Stimulated activated CD4-positive, alpha-beta T cell treated with anti-CD3 and anti-CD28 coated beads, Interleukin-12 subunit alpha, Interleukin-12 subunit beta, amount 100 ng/mL, for 4 hours (primary cell): Measurements from ENCODE around the gene CSTPP1.

Experiments used
- DNase-seq: peaks from one replicate; pipeline ENCODE4 v3.0.0-alpha.2; 2020

The CSTPP1 gene

GRCh38 chr11:47164321-47164720, 227.8 kb downstream of the CSTPP1 start:
- DNase-seq: no peak

- no peak for DNase-seq
These were observed 228.8 kb downstream of the CSTPP1 start for GRCh38 chr11:47165253-47165840.

- no peak for DNase-seq
These were observed 229.8 kb downstream of the CSTPP1 start for GRCh38 chr11:47166368-47166767.

GRCh38 chr11:47171061-47171838, 234.7 kb downstream of the CSTPP1 start:
- no peak for DNase-seq

GRCh38 chr11:47171856-47172255, 235.3 kb downstream of the CSTPP1 start:
- no peak for DNase-seq

- no peak for DNase-seq
These were observed 236.3 kb downstream of the CSTPP1 start for GRCh38 chr11:47172740-47173336.

- no peak for DNase-seq
These were observed 239.3 kb downstream of the CSTPP1 start for GRCh38 chr11:47175746-47176327.

GRCh38 chr11:47176328-47177228, 240.0 kb downstream of the CSTPP1 start, which contains the start of gene ARFGAP2:
TSS of gene ARFGAP2 (minus strand) at chr11:47176879. CDS start at chr11:47176853, 26 bp downstream.
- DNase-seq: peak; percentile 95

- peak; percentile 54 for DNase-seq
These were observed 240.8 kb downstream of the CSTPP1 start for GRCh38 chr11:47177229-47177845.

GRCh38 chr11:47177846-47178245, 241.3 kb downstream of the CSTPP1 start:
- no peak for DNase-seq

GRCh38 chr11:47178316-47178715, 241.8 kb downstream of the CSTPP1 start:
- DNase-seq: no peak

- no peak for DNase-seq
These were observed 242.4 kb downstream of the CSTPP1 start for GRCh38 chr11:47178737-47179654.

GRCh38 chr11:47179655-47179991, 243.1 kb downstream of the CSTPP1 start:
- DNase-seq: peak; percentile 40

GRCh38 chr11:47180006-47180787, 243.6 kb downstream of the CSTPP1 start:
- DNase-seq: no peak

- DNase-seq: no peak
These were observed 244.7 kb downstream of the CSTPP1 start for GRCh38 chr11:47181271-47181670.

- no peak for DNase-seq
These were observed 245.8 kb downstream of the CSTPP1 start for GRCh38 chr11:47182380-47182779.

- DNase-seq: no peak
These were observed 246.7 kb downstream of the CSTPP1 start for GRCh38 chr11:47183031-47183856.

GRCh38 chr11:47183969-47184368, 247.4 kb downstream of the CSTPP1 start:
- DNase-seq: no peak

GRCh38 chr11:47184711-47185304, 248.2 kb downstream of the CSTPP1 start:
- no peak for DNase-seq
